Stimulated activated CD8-positive, alpha-beta memory T cell treated with anti-CD3 and anti-CD28 coated beads, Interleukin-2, amount 100 ng/mL, for 48 hours (primary cell): ENCODE data around the gene TRMO.

Source experiments
- DNase-seq, 2 donors: peaks; one replicate each; pipeline ENCODE4 v3.0.0-alpha.2; 2020; ENCODE audit warnings: low read depth in 2 of 2

Gene TRMO

DNA sequence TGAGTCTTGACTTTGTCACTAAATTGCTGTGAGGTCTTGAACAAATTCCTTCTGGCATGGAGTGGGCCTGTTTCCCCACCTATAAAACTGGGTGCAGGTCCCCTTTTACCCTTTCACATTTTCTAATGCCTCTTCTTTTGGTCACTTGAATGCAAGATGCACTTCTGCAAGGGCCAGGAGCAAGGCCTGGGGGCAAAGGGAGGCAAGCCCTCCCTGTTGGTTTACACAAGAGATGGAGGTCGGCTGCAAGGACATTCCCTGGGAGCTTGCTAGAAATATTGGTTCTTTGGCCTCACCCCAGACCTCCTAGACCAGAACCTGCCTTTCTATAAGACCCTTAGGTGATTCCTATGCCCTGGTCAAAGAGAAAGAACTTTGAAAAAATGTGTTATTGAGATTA is 63.5 kb downstream of the TRMO start:
- no peak for DNase-seq

DNA sequence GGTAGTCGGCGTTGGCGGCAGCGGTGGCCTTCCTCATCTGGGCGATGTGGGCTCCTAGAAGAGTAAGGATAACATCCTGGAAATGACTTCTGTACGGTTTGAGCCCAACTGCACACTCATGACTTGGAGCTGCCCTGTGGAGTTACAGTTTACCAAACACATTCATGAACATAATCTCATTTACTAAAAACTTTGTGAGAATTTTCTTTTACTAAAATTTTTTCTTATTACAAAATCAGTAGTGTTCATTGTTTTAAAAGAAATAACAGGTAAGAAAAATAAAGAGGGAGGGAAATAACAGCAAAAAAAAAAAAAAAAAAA is 63.9 kb downstream of the TRMO start:
- no peak for DNase-seq

DNA sequence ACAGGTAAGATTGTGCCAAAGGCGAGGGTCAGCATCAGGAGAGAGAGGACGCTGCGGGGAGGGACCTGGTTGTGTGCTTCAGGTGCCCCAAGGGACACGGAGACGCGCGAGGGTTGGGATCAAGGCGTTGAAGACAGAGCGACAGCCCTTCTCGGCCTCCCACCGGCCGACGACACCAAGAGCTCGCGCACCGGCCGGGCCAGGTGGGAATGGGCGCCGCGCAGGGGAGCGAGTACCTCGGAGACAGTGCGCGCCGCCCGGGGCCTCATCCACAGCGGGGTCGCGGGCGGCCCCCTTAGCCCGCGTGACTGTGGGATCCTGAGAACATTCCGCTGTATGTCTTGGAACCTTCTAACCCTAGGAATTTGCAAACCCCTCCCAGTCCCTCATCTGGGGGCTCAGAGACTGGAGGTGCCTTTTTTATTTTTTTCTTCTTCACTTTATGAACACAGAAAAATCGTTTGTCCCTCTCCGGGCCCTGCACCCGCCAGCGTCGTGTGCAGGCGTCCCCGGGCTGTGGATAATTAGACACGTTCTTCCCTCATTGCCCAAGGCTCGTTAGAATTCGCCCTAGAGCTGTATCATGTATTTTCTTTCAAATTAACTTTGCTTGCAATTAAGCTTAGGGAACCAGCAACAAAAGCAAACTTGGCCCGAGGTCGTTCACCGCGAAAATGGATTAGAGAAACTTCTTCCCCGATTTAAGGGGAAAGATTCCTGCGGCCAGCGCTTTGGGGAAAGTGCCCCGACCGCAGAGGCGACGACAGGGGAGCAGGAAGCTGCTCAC is 64.5 kb downstream of the TRMO start:
- no peak for DNase-seq

DNA sequence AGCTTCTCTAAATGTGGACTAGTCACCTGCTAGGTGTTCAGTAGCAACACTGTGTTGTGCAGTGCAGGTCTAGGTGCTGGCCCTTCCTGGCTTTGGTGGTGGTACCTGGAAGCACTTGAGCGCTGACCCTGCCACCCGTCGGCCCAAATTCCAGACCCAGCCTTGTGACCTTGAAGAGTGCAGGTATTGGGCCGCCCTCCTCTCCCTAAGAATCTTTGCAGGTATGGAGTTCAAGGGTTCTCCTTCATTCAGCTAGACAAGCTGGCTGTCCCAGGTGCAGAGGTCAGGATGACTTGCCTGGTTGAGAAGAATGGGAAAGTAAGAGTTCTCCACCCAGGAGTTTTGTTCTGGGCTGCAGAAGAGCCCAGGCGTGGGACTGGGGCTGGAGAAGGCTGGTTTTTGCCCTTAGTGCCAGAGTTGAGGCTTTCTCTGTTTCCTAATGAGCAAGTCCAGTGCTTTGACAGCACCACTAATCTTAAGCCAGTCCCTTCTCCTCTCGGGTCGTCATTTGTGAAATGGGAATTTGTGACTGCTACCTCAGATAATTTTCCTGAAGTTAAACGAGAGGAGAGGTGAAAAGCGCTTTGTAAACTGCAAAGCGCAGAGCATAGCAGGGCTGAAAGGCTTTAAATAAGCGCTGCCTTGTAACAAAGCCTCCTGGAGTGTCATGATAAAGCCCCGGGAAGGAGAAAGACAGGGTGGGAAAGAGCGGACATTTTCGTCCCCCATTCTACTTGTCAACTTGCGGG is 65.3 kb downstream of the TRMO start:
- DNase-seq: no peak

DNA sequence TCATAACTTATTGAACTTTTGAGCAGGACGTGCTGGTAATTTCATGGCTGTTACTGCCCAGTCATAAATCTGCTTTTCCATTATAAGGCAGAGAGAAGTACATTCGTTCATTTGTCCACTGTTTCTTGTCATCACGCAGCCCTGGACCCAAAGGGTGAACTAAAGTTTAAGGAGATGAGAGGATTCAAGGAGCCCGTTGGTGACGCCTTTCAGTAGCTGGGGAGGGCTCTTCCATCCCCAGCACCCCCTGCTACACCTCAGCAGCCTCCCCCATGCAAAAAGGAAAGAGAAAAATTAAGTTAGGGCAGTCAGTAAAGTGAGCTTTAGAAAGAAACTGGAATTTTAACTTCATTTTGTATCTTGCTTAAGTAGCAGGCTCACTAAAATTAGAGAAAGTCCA is 66.4 kb downstream of the TRMO start:
- no peak for DNase-seq

DNA sequence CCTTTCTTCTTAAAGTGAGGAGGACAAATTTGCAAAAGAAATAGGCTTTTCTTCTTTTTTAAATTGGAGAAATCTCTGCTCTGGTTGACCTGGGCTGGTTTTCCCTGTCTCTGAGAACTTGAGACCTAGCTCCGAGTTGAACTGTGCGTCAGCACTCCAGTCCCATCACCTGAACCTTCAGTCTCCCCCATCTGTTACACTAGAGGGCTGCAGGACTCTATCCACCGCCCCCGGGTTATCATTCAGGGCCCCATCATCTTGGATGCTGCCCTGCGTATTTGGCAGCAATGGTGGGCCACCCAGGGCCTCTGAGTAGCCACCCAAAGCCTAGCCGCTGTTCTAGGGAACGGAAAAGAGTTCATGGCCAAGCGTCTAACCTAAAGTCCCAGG is 66.8 kb downstream of the TRMO start:
- DNase-seq: no peak

DNA sequence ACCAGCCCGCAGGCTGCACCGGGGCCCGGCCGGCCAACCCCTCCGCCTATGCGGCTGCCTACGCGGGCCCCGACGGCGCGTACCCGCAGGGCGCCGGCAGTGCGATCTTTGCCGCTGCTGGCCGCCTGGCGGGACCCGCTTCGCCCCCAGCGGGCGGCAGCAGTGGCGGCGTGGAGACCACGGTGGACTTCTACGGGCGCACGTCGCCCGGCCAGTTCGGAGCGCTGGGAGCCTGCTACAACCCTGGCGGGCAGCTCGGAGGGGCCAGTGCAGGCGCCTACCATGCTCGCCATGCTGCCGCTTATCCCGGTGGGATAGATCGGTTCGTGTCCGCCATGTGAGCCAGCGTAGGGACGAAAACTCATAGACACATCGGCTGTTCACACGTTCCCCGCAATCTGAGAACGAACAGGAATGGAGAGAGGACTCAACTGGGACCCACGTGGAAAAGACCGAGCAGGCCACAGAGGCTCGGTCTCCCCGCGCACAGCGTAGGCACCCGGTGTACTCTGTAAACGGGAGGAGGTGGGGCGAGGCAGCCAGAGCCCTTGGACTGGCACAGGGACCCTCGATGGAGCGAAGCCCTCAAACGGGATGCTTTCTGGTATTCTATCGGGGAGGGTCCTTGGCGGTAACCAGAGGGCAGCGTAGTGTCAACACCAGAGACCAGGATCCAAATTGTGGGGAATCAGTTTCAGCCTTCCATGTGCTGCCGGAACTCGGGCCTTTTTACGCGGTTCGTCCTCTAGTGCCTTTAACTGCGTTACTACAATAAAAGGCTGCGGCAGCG is 67.4 kb downstream of the TRMO start:
- no peak for DNase-seq
